ENCODE measurements around the gene ACOT6. TPM values are rescaled to one million over a fixed set of nuclear protein-coding genes. Genes with fewer than 3 reads are reported as not detected.

The ACOT6 gene
- total RNA-seq, 1 donor from 2014 or later: not detected

DNA sequence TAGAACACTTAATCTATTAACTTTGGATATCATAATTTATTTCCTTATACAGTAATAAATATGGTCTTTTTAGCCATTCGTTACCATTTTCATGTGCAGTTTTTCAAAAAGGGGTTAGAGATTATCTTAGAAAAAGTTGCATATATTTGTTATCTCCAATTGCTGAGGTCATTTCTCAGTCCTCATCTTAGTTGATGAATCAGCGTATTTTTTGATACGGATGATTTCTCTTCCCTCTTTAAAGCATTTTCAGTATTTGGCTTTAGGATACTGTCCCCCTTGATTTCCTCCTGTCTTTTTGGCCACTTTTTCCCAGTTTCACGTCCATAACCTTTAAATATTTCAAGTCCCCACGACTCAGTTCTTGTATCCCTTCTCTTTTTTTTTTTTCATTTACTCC, 54.3 kb downstream of the ACOT6 start:
- DNase-seq (ENCODE audit: low spot score in 2 of 2): no peak
- no peaks in the 10 kb centered on the region for H3K27me3 ChIP-seq
- H3K27ac ChIP-seq: no peak overlapping the region
- intact Hi-C loops (cut with DNase I): no loop called here
- TF ChIP-seq, protein P1, sequence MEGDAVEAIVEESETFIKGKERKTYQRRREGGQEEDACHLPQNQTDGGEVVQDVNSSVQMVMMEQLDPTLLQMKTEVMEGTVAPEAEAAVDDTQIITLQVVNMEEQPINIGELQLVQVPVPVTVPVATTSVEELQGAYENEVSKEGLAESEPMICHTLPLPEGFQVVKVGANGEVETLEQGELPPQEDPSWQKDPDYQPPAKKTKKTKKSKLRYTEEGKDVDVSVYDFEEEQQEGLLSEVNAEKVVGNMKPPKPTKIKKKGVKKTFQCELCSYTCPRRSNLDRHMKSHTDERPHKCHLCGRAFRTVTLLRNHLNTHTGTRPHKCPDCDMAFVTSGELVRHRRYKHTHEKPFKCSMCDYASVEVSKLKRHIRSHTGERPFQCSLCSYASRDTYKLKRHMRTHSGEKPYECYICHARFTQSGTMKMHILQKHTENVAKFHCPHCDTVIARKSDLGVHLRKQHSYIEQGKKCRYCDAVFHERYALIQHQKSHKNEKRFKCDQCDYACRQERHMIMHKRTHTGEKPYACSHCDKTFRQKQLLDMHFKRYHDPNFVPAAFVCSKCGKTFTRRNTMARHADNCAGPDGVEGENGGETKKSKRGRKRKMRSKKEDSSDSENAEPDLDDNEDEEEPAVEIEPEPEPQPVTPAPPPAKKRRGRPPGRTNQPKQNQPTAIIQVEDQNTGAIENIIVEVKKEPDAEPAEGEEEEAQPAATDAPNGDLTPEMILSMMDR (IDR thresholded peaks at IDR 0.05): no peak
- no peak overlapping the region for H3K4me3 ChIP-seq
- no peaks in the 10 kb centered on the region for H3K4me1 ChIP-seq
- H3K36me3 ChIP-seq: peaks cover 3 to 5% of the 10 kb centered on the region in 2 donors
- no peaks in the 10 kb centered on the region for H3K9me3 ChIP-seq

DNA sequence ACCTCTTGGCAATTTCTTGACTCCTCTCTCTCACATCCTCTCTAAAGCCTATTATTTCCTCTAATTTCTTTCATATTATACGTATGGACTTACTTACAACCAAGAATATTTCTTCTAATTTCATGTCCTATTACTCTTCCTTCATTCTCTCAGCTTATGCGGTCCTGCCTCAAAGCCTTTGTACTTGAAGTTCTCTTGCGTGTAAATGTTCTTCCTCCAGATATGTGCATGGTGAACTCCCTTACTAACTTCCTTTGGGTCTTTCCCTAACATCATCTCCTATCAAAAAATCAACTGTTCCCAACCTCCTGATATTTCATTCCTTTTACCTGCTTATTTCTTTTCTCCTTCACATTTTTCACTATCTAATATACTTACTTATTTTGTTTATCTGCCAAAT, 55.5 kb downstream of the ACOT6 start:
- no peaks in the 10 kb centered on the region for H3K27me3 ChIP-seq
- intact Hi-C loops (cut with DNase I): no loop called here
- peaks cover 3 to 5% of the 10 kb centered on the region in 2 donors for H3K36me3 ChIP-seq
- H3K4me1 ChIP-seq: no peaks in the 10 kb centered on the region
- H3K27ac ChIP-seq: no peak overlapping the region
- DNase-seq (ENCODE audit: low spot score in 2 of 2): no peak
- TF ChIP-seq, protein P1 (IDR thresholded peaks at IDR 0.05): no peak
- no peak overlapping the region for H3K4me3 ChIP-seq
- H3K9me3 ChIP-seq: no peaks in the 10 kb centered on the region

Other genes starting within 250 kb of the ACOT6 start
- gene NUMB, start 154.0 kb upstream of the ACOT6 start, total RNA-seq: 20.1 TPM
- gene RIOX1, start 121.6 kb upstream of the ACOT6 start, total RNA-seq: 9.5 TPM
- 8.7 TPM for gene ACOT1, start 75.4 kb upstream of the ACOT6 start, total RNA-seq
- not detected for gene HEATR4, start 53.6 kb upstream of the ACOT6 start, total RNA-seq
- gene ACOT2, start 43.3 kb upstream of the ACOT6 start, total RNA-seq: 44.5 TPM
- gene ACOT4, start 20.6 kb upstream of the ACOT6 start, total RNA-seq: 1.9 TPM
- gene DNAL1, start 32.5 kb downstream of the ACOT6 start, total RNA-seq: 1.5 TPM
- gene PNMA1, start 101.9 kb downstream of the ACOT6 start, total RNA-seq: 30.2 TPM
- gene PTGR2, start 239.3 kb downstream of the ACOT6 start, total RNA-seq: 2.3 TPM